GM21390 (cell line): ENCODE measurements around the gene MRPL55.

ENCODE experiments used
- ATAC-seq: cut with Tn5 transposase; IDR thresholded peaks from one replicate; pipeline ENCODE4 v1.9.1; 2021; ENCODE audit not compliant: unreplicated experiment

Gene MRPL55

GRCh38 chr1:228059634-228060457 lies 49.3 kb downstream of the MRPL55 start:
- no peak for ATAC-seq

GRCh38 chr1:228058949-228059633 lies 50.0 kb downstream of the MRPL55 start:
- no peak for ATAC-seq

GRCh38 chr1:228058172-228058948 lies 50.7 kb downstream of the MRPL55 start:
- no peak for ATAC-seq
